PFSK-1 (cell line): ENCODE data around the gene H6PD.

Source experiments
- POLR2AphosphoS5 ChIP-seq: IDR thresholded peaks from 2 replicates; pipeline ENCODE4 v1.6.1; 2012; ENCODE audit warnings: low read depth, mild to moderate bottlenecking, control low read depth, low read length, moderate library complexity
- TAF1 ChIP-seq: IDR thresholded peaks from 2 replicates; pipeline ENCODE4 v1.6.1; 2012; ENCODE audit warnings: low read length, control low read depth, borderline replicate concordance; ENCODE audit not compliant: insufficient read depth

DNA sequence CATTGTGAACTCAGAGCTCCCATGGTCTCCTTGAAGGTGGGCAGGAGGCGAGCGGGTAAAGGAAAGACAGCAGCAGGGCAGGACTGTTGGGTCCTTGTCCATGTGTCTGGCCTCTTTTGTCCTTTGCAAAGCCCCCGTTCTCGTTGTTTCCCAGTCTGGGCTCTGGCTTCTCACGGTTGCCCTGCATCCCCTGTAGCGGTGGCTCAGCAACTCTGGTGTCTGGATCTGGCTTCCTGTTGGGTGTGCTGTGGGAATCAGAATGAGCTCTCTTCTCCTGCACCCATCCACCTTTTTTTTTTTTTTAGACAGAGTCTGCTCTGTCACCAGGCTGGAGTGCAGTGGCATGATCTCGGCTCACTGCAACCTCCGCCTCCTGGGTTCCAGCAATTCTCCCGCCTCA, 11.1 kb downstream of the H6PD start:
- TF ChIP-seq TAF1 (no peak), POLR2AphosphoS5 (no peak)
